Keratinocyte (primary cell): ENCODE measurements around the gene CCBE1. TPM values are rescaled to one million over a fixed set of nuclear protein-coding genes. Genes with fewer than 3 reads are reported as not detected.

ENCODE experiments used
- DNase-seq: peaks from one replicate; pipeline ENCODE4 v3.0.0-alpha.2; 2011; ENCODE audit warnings: low read depth, missing footprints, low spot score
- FAIRE-seq: peaks from 2 replicates; lab custom pipeline; 2011; peaks lifted over from hg19 to GRCh38; lab: Jason Lieb, UNC
- H2AFZ ChIP-seq: 2 replicates; pipeline ENCODE4 v1.6.0; 2012; ENCODE audit warnings: low read length, control low read depth, inconsistent platforms; ENCODE audit not compliant: control insufficient read depth
- H3K27ac ChIP-seq: 2 replicates; pipeline ENCODE4 v1.5.1; 2011; ENCODE audit warnings: low read length; ENCODE audit not compliant: control insufficient read depth, insufficient read depth
- H3K27me3 ChIP-seq: 3 replicates; pipeline ENCODE4 v1.6.0; 2011; ENCODE audit warnings: low read length; ENCODE audit not compliant: control insufficient read depth, insufficient read depth; ENCODE audit errors: extremely low read depth
- H3K36me3 ChIP-seq, 2 experiments: 2 replicates in 1 of 2; 3 replicates in 1 of 2; pipeline ENCODE4 v1.5.1; 2011; ENCODE audit warnings: low read length in 2 of 2, mild to moderate bottlenecking in 1 of 2; ENCODE audit not compliant: control insufficient read depth in 2 of 2, insufficient read depth in 2 of 2; ENCODE audit errors: extremely low read depth in 1 of 2
- H3K4me1 ChIP-seq: 3 replicates; pipeline ENCODE4 v1.5.1; 2011; ENCODE audit warnings: low read length; ENCODE audit not compliant: control insufficient read depth, insufficient read depth; ENCODE audit errors: extremely low read depth
- H3K4me2 ChIP-seq: 3 replicates; pipeline ENCODE4 v1.6.0; 2011; ENCODE audit warnings: low read depth, low read length; ENCODE audit not compliant: control insufficient read depth, insufficient read depth; ENCODE audit errors: extremely low read depth
- H3K4me3 ChIP-seq, 3 experiments: fragments of 200-600 bp in 1 of 3; sonication (generic) in 1 of 3; 2 replicates in 2 of 3; 3 replicates in 1 of 3; pipeline ENCODE4 v1.5.1; 2011 to 2016; ENCODE audit warnings: low read length in 3 of 3, mild to moderate bottlenecking in 3 of 3, control low read depth in 2 of 3, inconsistent platforms in 1 of 3, low read depth in 1 of 3, mixed read lengths in 1 of 3, mixed run types in 1 of 3, moderate library complexity in 1 of 3; ENCODE audit not compliant: control insufficient read depth in 2 of 3, insufficient read depth in 2 of 3; ENCODE audit errors: extremely low read depth in 1 of 3
- H3K79me2 ChIP-seq: 2 replicates; pipeline ENCODE4 v1.6.0; 2012; ENCODE audit warnings: low read length; ENCODE audit not compliant: control insufficient read depth, insufficient read depth
- H3K9ac ChIP-seq: 3 replicates; pipeline ENCODE4 v1.6.0; 2011; ENCODE audit warnings: low read length; ENCODE audit not compliant: control insufficient read depth, insufficient read depth; ENCODE audit errors: extremely low read depth
- H3K9me1 ChIP-seq: 3 replicates; pipeline ENCODE4 v1.6.0; 2011; ENCODE audit warnings: low read length; ENCODE audit not compliant: control insufficient read depth, insufficient read depth; ENCODE audit errors: extremely low read depth
- H3K9me3 ChIP-seq: 2 replicates; pipeline ENCODE4 v1.5.1; 2012; ENCODE audit warnings: low read depth, low read length; ENCODE audit not compliant: control insufficient read depth
- H4K20me1 ChIP-seq: 3 replicates; pipeline ENCODE4 v1.6.0; 2011; ENCODE audit warnings: low read length; ENCODE audit not compliant: control insufficient read depth, insufficient read depth; ENCODE audit errors: extremely low read depth
- EZH2 ChIP-seq: IDR thresholded peaks from one replicate; pipeline ENCODE4 v1.6.1; 2012; ENCODE audit warnings: inconsistent platforms, mild to moderate bottlenecking, low read length, moderate library complexity
- dilution Hi-C: fragments of 300-500 bp; cut with MboI; formaldehyde crosslinking; loops from one replicate; pipeline ENCODE4 v1.7.0; 2020; ENCODE audit warnings: low sequenced_read_pairs; ENCODE audit not compliant: extremely low pct_ligation_motif_present
- polyA plus RNA-seq, 5 experiments: library from polyadenylated mRNA; depleted of rRNA in 3 of 5; stranded (reverse) in 3 of 5; stranded (forward) in 1 of 5; unstranded in 1 of 5; fragments of >200 nt; gene quantifications; 1 replicate in 1 of 5; 2 replicates in 3 of 5; 3 replicates in 1 of 5; pipeline versions ENCODE4 v1.2.1 to v1.2.3, GENCODE V29; 2011 to 2012; ENCODE audit warnings: missing spikeins in 2 of 5, low read depth in 1 of 5, low replicate concordance in 1 of 5
- TF ChIP-seq, protein P1 (sequence below), 3 experiments: IDR thresholded peaks in 1 of 3; conservative IDR thresholded peaks in 1 of 3; optimal IDR thresholded peaks in 1 of 3; 2 replicates in 2 of 3; 3 replicates in 1 of 3; pipeline versions ENCODE3 to v1.5.1; 2011; ENCODE audit warnings: low read length in 3 of 3, mild to moderate bottlenecking in 3 of 3, moderate library complexity in 2 of 3, control low read depth in 1 of 3, inconsistent platforms in 1 of 3; ENCODE audit not compliant: insufficient read depth in 2 of 3; ENCODE audit errors: extremely low read depth in 1 of 3

Gene CCBE1
- polyA plus RNA-seq, 1 donor (not counting 4 experiments of a cell fraction or from before 2014, with no cell fraction given), result 20.1 TPM

- H3K4me1 ChIP-seq, result no peaks in the 10 kb centered on the region
- no peaks in the 10 kb centered on the region for H3K36me3 ChIP-seq
- dilution Hi-C loops, result no loop called here
- no peak overlapping the region for H3K27ac ChIP-seq
- H4K20me1 ChIP-seq, result no peaks in the 10 kb centered on the region
- H3K4me3 ChIP-seq, result no peak overlapping the region
- TF ChIP-seq EZH2, result no peak
- TF ChIP-seq, protein P1, sequence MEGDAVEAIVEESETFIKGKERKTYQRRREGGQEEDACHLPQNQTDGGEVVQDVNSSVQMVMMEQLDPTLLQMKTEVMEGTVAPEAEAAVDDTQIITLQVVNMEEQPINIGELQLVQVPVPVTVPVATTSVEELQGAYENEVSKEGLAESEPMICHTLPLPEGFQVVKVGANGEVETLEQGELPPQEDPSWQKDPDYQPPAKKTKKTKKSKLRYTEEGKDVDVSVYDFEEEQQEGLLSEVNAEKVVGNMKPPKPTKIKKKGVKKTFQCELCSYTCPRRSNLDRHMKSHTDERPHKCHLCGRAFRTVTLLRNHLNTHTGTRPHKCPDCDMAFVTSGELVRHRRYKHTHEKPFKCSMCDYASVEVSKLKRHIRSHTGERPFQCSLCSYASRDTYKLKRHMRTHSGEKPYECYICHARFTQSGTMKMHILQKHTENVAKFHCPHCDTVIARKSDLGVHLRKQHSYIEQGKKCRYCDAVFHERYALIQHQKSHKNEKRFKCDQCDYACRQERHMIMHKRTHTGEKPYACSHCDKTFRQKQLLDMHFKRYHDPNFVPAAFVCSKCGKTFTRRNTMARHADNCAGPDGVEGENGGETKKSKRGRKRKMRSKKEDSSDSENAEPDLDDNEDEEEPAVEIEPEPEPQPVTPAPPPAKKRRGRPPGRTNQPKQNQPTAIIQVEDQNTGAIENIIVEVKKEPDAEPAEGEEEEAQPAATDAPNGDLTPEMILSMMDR (optimal IDR thresholded peaks at IDR 0.05 in 1 of 3, IDR thresholded peaks at IDR 0.05 in 1 of 3, conservative IDR thresholded peaks at IDR 0.05 in 1 of 3; ENCODE audit: extremely low read depth in 1 of 3, insufficient read depth in 2 of 3, low read length in 3 of 3), result no peak
- H3K9ac ChIP-seq, result no peak overlapping the region
- no peaks in the 10 kb centered on the region for H3K27me3 ChIP-seq
- no peak for FAIRE-seq
- no peaks in the 10 kb centered on the region for H3K79me2 ChIP-seq
- H3K9me3 ChIP-seq, result no peaks in the 10 kb centered on the region
- H2AFZ ChIP-seq, result no peak overlapping the region
- H3K9me1 ChIP-seq, result no peaks in the 10 kb centered on the region
- DNase-seq, result no peak
- H3K4me2 ChIP-seq, result no peak overlapping the region
Measured at GRCh38 chr18:59468821-59469220, 228.4 kb downstream of the CCBE1 start.

DNA sequence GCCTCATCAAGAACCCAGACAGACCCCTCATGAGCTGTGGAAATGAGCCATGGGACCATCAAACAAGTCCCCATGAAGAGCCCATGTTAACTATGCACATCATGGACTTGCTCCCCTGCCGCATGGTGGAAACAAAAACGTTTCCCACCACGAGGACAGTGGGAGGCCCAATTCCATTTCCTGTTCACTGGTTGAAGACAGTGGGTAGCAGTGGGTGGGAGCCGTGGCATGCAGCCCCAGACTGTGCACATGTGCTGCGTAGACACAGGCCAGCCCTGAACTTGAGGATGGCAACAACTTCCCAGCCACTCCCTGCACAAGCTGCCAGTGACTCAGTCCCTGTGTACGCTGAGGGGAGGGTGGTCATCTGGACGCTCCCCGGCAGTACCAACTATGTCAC is 229.7 kb downstream of the CCBE1 start:
- H3K9me3 ChIP-seq, result no peaks in the 10 kb centered on the region
- no peaks in the 10 kb centered on the region for H3K79me2 ChIP-seq
- no peaks in the 10 kb centered on the region for H4K20me1 ChIP-seq
- no peaks in the 10 kb centered on the region for H3K4me1 ChIP-seq
- dilution Hi-C loops, result no loop called here
- DNase-seq (no peak), FAIRE-seq (no peak)
- H3K4me2 ChIP-seq, result no peak overlapping the region
- H3K4me3 ChIP-seq, result no peak overlapping the region
- H3K9ac ChIP-seq, result no peak overlapping the region
- no peaks in the 10 kb centered on the region for H3K27me3 ChIP-seq
- H3K27ac ChIP-seq, result no peak overlapping the region
- no peak for TF ChIP-seq EZH2
- TF ChIP-seq, protein P1 (optimal IDR thresholded peaks at IDR 0.05 in 1 of 3, IDR thresholded peaks at IDR 0.05 in 1 of 3, conservative IDR thresholded peaks at IDR 0.05 in 1 of 3; ENCODE audit: extremely low read depth in 1 of 3, insufficient read depth in 2 of 3, low read length in 3 of 3), result no peak
- no peaks in the 10 kb centered on the region for H3K9me1 ChIP-seq
- H3K36me3 ChIP-seq, result no peaks in the 10 kb centered on the region
- no peak overlapping the region for H2AFZ ChIP-seq
